Spleen (tissue), 11 donors: ENCODE measurements around the gene TMBIM4. TPM values are rescaled to one million over a fixed set of nuclear protein-coding genes. Genes with fewer than 3 reads are reported as not detected.
A peak's percentile ranks its signal among the peaks of the same experiment; 100 is the strongest.

ENCODE experiments used
- DNase-seq: peaks from one replicate; pipeline ENCODE4 v3.0.0-alpha.2; 2020
- H3K27ac ChIP-seq, 8 donors: fragments of 200-600 bp; sonication (generic) in 7 of 8; 1 replicate in 4 of 8; 2 replicates in 4 of 8; pipeline versions ENCODE4 v1.5.0 to v1.8.0; 2016 to 2021; ENCODE audit warnings: inconsistent platforms in 4 of 8, mild to moderate bottlenecking in 4 of 8, moderate library complexity in 1 of 8
- H3K27me3 ChIP-seq, 7 donors: fragments of 200-600 bp; sonication (generic) in 6 of 7; replicated peaks in 1 of 7; 1 replicate in 4 of 7; 2 replicates in 3 of 7; pipeline versions ENCODE4 v1.5.0 to v1.8.0; 2016 to 2021; ENCODE audit warnings: inconsistent platforms in 3 of 7, mild to moderate bottlenecking in 1 of 7
- H3K36me3 ChIP-seq, 6 donors: fragments of 200-600 bp; sonication (generic) in 5 of 6; 1 replicate in 4 of 6; 2 replicates in 2 of 6; pipeline versions ENCODE4 v1.5.0 to v1.8.0; 2016 to 2021; ENCODE audit warnings: inconsistent platforms in 2 of 6
- H3K4me1 ChIP-seq, 6 donors: fragments of 200-600 bp; sonication (generic) in 5 of 6; 1 replicate in 3 of 6; 2 replicates in 3 of 6; pipeline versions ENCODE4 v1.5.0 to v1.8.0; 2016 to 2021; ENCODE audit warnings: inconsistent platforms in 3 of 6
- H3K4me3 ChIP-seq, 8 donors: fragments of 200-600 bp; sonication (generic) in 7 of 8; 1 replicate in 4 of 8; 2 replicates in 4 of 8; pipeline versions ENCODE4 v1.5.0 to v1.8.0; 2016 to 2021; ENCODE audit warnings: inconsistent platforms in 4 of 8, mild to moderate bottlenecking in 4 of 8, moderate library complexity in 2 of 8
- H3K9me3 ChIP-seq, 8 donors: fragments of 200-600 bp; sonication (generic) in 7 of 8; 1 replicate in 4 of 8; 2 replicates in 4 of 8; pipeline versions ENCODE4 v1.5.0 to v1.8.0; 2016 to 2021; ENCODE audit warnings: inconsistent platforms in 4 of 8
- POLR2A ChIP-seq, 3 donors: fragments of 450-650 bp; IDR thresholded peaks; one replicate each; pipeline ENCODE4 v1.5.1; 2017; ENCODE audit warnings: antibody characterized with exemption in 3 of 3, mild to moderate bottlenecking in 1 of 3
- POLR2AphosphoS5 ChIP-seq, 3 donors: sonication (generic); formaldehyde crosslinking; IDR thresholded peaks; one replicate each; pipeline ENCODE4 v1.5.1; 2017; ENCODE audit warnings: antibody characterized with exemption in 3 of 3
- WGBS, 5 donors: extraction: QIAGEN DNeasy Blood & Tissue Kit in 3 of 5; methylation state at CpG; one replicate each; pipeline versions ENCODE4 v1.1.5 to v1.1.7; 2013 to 2018; 5-methylcytosine and 5-hydroxymethylcytosine counted together
- intact Hi-C: fragments of 100-400 bp; cut with DNase I; formaldehyde crosslinking; loops from one replicate; pipeline ENCODE4 v1.15.0; 2023; ENCODE audit warnings: low total_unique reads
- polyA plus RNA-seq, 3 donors: library from polyadenylated mRNA; stranded (reverse); fragments of 200-250 nt; gene quantifications; one replicate each; pipeline ENCODE4 v1.2.1, GENCODE V29; 2013
- total RNA-seq, 7 donors: library from RNA; depleted of rRNA in 3 of 7; stranded (reverse); fragments of >200 nt in 3 of 7; fragmentation: NEBNext Ultra II Directional in 4 of 7; extraction: Animal tissue kit (Norgen Biotek cat#: 25700) in 4 of 7; gene quantifications; one replicate each; pipeline versions ENCODE4 v1.1.0 to v1.2.1, GENCODE V29; 2016 to 2021
- TF ChIP-seq, protein P1 (sequence below), 11 experiments: fragments of 200-600 bp in 7 of 11; fragments of 450-650 bp in 4 of 11; sonication (generic) in 4 of 11; IDR thresholded peaks in 8 of 11; conservative IDR thresholded peaks in 3 of 11; 1 replicate in 7 of 11; 2 replicates in 4 of 11; pipeline versions ENCODE4 v1.4.0 to v1.8.0; 2016 to 2021; ENCODE audit warnings: antibody characterized with exemption in 11 of 11, inconsistent platforms in 4 of 11, mild to moderate bottlenecking in 1 of 11
- donor health status: healthy with polysubstance abuse.
- donor health status: DM: no; HTN: no; CAD: no; lungs with moderate emphysema.
- donor health status: DM: no; HTN: no; CAD: no.
- donor health status: Bipolar disorder and iron deficiency.
- donor health status: healthy.
- donor health status: DM: no; HTN: no; CAD: no.
- donor health status: DM: yes; HTN: yes; CAD: no.

TMBIM4 gene
- total and polyA plus RNA-seq, 10 donors = 93.4 to 257 (median 132) TPM

DNA sequence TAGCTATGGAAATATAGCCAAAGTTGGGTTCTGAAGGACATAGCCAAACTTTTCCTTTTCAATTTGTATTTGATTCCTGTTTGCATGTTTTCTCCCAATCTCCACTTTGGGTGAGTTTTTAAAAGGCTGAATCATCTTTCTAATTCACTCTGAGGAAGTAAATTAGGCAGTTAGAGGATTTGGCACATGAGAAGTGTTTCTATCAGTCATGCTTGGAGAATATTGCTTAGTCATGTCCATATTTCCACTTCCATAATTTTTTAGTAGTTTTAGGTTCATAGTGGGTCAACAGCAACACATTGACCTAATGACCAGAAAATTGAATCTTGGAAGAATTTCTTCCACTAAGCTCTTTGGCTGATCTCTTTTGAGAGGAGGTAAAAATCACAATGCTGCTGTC, 41.0 kb upstream of the TMBIM4 start:
- Histone ChIP-seq H3K36me3 (peaks cover 0 to 87% (median 2%) of the 10 kb centered on the region in 6 donors), H3K4me1 (peaks cover 0 to 68% (median 8%) of the 10 kb centered on the region in 6 donors), H3K9me3 (no peaks in the 10 kb centered on the region), H3K4me3 (no peak overlapping the region), H3K27ac (peak overlapping the region in 6 of 8 donors; percentile 12 to 59 (median 30)), H3K27me3 (no peaks in the 10 kb centered on the region)
- no peak for DNase-seq
- TF ChIP-seq, protein P1, sequence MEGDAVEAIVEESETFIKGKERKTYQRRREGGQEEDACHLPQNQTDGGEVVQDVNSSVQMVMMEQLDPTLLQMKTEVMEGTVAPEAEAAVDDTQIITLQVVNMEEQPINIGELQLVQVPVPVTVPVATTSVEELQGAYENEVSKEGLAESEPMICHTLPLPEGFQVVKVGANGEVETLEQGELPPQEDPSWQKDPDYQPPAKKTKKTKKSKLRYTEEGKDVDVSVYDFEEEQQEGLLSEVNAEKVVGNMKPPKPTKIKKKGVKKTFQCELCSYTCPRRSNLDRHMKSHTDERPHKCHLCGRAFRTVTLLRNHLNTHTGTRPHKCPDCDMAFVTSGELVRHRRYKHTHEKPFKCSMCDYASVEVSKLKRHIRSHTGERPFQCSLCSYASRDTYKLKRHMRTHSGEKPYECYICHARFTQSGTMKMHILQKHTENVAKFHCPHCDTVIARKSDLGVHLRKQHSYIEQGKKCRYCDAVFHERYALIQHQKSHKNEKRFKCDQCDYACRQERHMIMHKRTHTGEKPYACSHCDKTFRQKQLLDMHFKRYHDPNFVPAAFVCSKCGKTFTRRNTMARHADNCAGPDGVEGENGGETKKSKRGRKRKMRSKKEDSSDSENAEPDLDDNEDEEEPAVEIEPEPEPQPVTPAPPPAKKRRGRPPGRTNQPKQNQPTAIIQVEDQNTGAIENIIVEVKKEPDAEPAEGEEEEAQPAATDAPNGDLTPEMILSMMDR (IDR thresholded peaks at IDR 0.05 in 8 of 11, conservative IDR thresholded peaks at IDR 0.05 in 3 of 11) = no peak
- TF ChIP-seq POLR2AphosphoS5 (IDR thresholded peaks at IDR 0.05) = no peak
- no peak for TF ChIP-seq POLR2A (IDR thresholded peaks at IDR 0.05)
- intact Hi-C loops = no loop called here

DNA sequence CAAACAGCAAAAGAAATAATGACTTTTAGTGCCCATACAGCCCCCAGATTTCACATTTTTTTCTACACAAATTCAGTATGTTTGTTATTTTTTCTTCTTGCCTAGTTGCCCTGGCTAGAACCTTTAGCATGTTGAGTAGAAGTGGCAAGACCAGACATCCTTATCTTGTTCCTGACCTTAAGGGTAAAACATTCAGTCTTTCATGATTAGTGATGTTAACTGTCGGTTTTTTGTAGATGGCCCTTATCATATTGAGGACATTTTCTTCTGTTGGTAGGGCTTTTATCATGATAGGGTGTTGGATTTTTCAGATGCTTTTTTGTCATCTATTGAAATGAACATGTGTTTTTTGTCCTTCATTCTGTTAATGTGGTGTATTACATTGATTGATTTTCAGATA, 36.3 kb upstream of the TMBIM4 start:
- no peaks in the 10 kb centered on the region for H3K27me3 ChIP-seq
- H3K36me3 ChIP-seq = peaks cover 0 to 61% (median 0%) of the 10 kb centered on the region in 6 donors
- 72 to 88% (median 83%) methylated on average over 1 of the region's 1 CpG for WGBS, 5 donors
- intact Hi-C loops = no loop called here
- TF ChIP-seq POLR2AphosphoS5 (IDR thresholded peaks at IDR 0.05) = no peak
- TF ChIP-seq, protein P1 (IDR thresholded peaks at IDR 0.05 in 8 of 11, conservative IDR thresholded peaks at IDR 0.05 in 3 of 11) = no peak
- TF ChIP-seq POLR2A (IDR thresholded peaks at IDR 0.05) = no peak
- no peak overlapping the region for H3K4me3 ChIP-seq
- H3K27ac ChIP-seq = no peak overlapping the region
- no peaks in the 10 kb centered on the region for H3K9me3 ChIP-seq
- DNase-seq = no peak
- peaks cover 0 to 63% (median 7%) of the 10 kb centered on the region in 6 donors for H3K4me1 ChIP-seq

DNA sequence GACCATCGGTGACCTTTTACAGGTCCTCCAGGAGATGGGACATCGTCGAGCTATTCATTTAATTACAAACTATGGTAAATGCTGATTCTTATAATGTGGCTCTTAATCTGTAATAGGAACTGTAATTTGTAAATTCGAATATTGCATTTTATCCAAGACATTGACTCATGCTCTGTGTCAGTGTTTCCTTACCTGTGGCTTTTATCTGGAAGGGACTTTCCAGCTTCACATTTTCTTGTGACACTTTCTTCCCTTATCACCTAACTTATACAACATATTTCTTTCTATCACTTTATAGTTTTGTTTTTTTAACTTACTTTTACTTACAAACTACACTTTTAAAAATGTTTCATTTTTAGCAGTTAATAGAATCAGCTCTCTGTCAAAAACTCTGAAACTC, 34.0 kb upstream of the TMBIM4 start:
- Histone ChIP-seq H3K4me1 (peaks cover 0 to 49% (median 7%) of the 10 kb centered on the region in 6 donors), H3K4me3 (no peak overlapping the region), H3K27ac (no peak overlapping the region), H3K27me3 (no peaks in the 10 kb centered on the region), H3K36me3 (peaks cover 0 to 47% (median 0%) of the 10 kb centered on the region in 6 donors), H3K9me3 (peaks cover 0 to 8% (median 6%) of the 10 kb centered on the region in 8 donors)
- WGBS, 5 donors = 77 to 88% (median 81%) methylated on average over 4 of the region's 4 CpGs
- intact Hi-C loops = no loop called here
- no peak for DNase-seq
- no peak for TF ChIP-seq POLR2AphosphoS5 (IDR thresholded peaks at IDR 0.05)
- TF ChIP-seq, protein P1 (IDR thresholded peaks at IDR 0.05 in 8 of 11, conservative IDR thresholded peaks at IDR 0.05 in 3 of 11) = no peak
- TF ChIP-seq POLR2A (IDR thresholded peaks at IDR 0.05) = no peak

DNA sequence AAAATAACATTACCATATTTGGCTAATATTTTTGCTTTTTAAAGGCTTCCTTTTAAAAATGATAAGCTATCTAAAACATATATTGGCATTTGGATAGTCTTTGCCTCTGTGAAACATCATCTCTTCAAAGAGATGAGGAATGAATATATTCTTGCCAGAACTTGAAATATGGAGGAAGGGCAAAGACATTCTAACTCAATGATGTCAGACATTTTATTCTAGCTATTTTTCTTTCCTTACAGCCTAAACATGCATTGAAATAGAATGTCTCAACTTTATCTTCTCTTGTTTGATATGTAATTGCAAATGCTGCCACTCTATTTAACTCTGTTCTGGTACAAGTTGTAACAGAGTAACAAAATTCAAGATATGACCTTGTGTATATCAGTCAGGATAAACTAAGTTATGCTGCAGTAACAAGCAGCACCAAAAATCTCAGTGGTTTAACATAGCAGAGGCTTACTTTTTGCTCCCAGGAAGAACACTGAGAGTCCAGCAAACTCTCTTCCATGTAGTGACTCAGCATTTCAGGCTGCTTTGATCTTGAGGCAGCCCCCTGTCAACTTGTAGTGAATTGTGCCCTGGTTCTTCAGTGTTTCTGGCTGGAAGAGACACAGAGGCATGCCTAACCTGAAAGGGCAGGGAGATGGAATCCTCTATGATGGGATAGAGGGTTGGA, 30.2 kb upstream of the TMBIM4 start:
- Histone ChIP-seq H3K4me1 (peaks cover 12 to 59% (median 42%) of the 10 kb centered on the region in 6 donors), H3K9me3 (peaks cover 0 to 8% (median 6%) of the 10 kb centered on the region in 8 donors), H3K27ac (peak overlapping the region in 2 of 8 donors; percentile 71 to 99), H3K4me3 (no peak overlapping the region), H3K27me3 (no peaks in the 10 kb centered on the region), H3K36me3 (peaks cover 0 to 36% (median 0%) of the 10 kb centered on the region in 6 donors)
- intact Hi-C loops = no loop called here
- TF ChIP-seq POLR2A (IDR thresholded peaks at IDR 0.05) (no peak), POLR2AphosphoS5 (IDR thresholded peaks at IDR 0.05) (peak in 1 of 3 donors; percentile 19)
- DNase-seq = no peak
